Metanephros (tissue), 1 donor: ENCODE results near the gene RASGRP1. TPM values are rescaled to one million over a fixed set of nuclear protein-coding genes. Genes with fewer than 3 reads are reported as not detected.

Experiments
- total RNA-seq: library from RNA; depleted of rRNA; stranded (reverse); fragments of >200 nt; gene quantifications from one replicate; pipeline ENCODE4 v1.2.3, GENCODE V29; 2014

Gene RASGRP1
- 12.7 TPM for total RNA-seq

GRCh38 chr15:38564557-38565286, at the start of gene RASGRP1:
Gene RASGRP1, minus strand, starts transcription at chr15:38564814. Its CDS starts 186 bp downstream, at chr15:38564628.

GRCh38 chr15:38453971-38454695, 110.5 kb downstream of the RASGRP1 start, which contains the start of gene FAM98B:
Gene FAM98B, plus strand, starts transcription at chr15:38454127. Its CDS starts 35 bp downstream, at chr15:38454162.

Other genes starting within 250 kb of the RASGRP1 start
- gene FAM98B, start 110.7 kb downstream of the RASGRP1 start, total RNA-seq = 17.0 TPM